ENCODE measurements around the gene STIP1. TPM values are rescaled to one million over a fixed set of nuclear protein-coding genes. Genes with fewer than 3 reads are reported as not detected.

Gene STIP1
- 93.5 and 111 TPM in 2 replicates for total RNA-seq

DNA sequence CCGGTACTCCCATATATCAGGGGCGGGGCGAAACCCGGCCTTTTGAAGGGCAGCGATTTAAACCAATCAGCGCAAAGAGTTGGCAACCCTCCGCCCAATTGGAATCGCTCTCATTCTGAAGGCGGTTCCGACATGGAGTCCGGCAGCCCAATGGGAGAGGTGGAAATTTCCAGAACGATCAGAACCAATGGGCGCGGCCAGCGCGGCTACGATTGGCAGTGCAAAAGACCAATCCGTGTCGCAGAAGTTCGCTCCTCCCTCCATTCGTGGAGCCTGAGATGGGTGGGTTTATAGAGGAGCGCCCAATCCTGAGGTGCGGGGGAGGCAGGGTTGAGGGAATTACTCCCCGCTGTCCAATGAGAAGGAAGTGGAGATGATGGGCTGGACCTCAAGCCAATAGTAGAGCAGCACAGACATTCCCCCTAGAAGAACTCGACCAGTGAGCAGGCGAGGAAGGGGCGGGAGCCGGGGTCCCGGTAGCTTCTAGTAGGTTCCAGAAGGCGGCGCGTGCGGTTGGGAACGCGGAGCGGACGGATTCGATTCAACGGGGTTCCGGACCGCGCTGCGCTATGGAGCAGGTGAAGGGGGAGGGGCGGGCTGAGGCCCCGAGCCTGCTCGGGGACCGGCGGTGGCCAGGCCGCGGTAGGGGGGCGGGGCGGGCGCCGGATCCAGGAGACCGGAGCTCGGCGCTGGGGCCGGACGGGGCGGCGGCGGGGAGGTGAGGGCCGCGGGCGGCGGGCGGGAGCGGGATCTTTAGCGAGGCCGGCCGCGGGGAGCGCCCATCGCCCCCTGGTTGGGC is at the start of gene STIP1:
TSS of gene STIP1 (plus strand) at position 479 of the 799 bp plus-strand sequence. CDS start at position 570, 91 bp downstream.
- peak; percentile 100 for DNase-seq (ENCODE audit: low read depth in 2 of 2)

DNA sequence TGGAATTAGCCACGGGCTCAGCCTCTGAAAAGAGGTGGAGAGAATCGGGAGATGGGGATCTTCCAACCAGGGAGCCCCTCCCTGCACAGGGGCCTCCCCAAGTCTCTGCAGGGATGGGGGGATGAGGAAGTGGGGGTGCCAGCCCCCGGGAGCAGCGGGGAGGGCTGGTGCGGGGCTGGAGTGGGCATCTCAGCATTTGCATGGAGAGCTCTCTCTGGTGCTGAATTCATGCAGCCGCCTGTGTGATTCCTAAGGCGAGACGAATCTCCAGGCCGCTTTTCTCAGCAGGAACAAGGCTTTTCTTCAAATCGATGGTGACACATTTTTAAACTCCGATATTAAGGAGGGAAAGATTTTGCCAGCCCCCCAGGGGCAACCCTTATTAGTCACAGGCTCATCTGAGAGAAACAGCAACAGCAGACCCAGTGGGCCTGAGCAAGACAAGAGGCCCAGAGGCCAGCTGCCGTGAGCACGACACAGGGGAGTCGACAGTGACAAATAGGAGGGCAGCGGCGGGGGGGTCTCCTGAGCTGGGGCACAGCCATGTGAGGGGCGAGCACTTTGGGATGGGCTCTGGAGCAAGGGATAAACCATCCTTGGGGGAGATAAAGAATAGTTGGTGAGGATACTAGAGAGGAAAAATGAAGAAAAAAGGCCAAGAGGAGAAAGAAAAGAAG is 49.1 kb upstream of the STIP1 start:
- no peak for DNase-seq (ENCODE audit: low read depth in 2 of 2)

DNA sequence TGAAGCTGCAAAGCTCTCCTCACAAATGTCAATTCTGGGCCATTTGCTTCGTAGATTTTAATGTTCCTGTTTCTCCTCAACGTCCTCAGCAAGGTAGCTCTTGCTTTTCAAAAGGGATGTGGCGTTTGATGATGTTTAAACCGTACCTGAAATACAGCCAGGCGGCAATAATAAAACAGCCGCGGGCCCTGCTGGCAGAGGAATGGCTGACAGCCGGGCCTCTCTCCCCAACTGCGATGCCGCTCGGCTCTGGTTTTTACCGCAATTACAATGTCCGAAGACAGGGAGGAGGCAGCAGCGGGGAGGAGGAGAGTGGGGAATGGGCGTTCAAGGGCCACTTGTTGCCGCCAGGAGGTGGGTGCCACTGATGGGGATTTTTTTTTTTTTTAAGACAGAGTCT is 47.6 kb upstream of the STIP1 start:
- no peak for DNase-seq (ENCODE audit: low read depth in 2 of 2)

DNA sequence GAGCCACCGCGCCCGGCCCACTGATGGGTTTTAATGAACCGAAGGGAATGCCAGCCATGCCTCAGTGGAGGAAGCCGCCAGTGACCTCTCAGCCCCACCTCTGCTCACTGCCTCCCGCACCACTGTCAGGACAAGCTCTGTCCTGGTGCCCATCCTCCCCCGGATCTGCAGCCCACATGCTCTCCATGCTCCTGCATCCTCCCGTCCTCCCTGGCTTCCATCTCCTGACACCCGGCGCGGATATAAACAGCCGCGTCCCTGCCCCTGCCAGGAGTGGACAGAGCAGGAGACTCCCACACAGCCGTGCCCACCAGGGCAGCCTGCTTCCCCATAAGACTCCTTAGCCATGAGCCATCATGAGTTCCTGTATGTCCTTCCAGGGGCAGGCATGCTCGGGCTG is 46.9 kb upstream of the STIP1 start:
- DNase-seq (ENCODE audit: low read depth in 2 of 2), result no peak

DNA sequence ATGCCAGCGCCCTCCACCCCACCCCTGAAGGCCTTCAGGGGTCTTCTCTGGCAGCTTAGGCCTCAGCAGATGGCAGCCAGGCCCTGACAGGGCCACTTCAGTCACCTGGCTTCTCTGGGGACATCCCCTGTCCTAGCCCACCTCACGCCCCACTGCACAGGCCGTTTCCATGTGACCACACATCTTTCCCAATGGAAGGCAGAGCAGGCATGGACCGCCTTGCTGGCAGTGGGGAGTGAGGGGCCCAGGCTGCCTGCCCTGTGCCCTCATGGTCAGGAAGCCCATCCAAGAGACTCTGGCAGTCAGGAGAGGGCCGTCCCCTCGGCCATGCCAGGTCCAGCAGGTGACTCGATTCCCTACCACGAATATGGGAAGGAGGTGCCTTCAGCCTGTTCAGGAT is 45.9 kb upstream of the STIP1 start:
- DNase-seq (ENCODE audit: low read depth in 2 of 2), result no peak

DNA sequence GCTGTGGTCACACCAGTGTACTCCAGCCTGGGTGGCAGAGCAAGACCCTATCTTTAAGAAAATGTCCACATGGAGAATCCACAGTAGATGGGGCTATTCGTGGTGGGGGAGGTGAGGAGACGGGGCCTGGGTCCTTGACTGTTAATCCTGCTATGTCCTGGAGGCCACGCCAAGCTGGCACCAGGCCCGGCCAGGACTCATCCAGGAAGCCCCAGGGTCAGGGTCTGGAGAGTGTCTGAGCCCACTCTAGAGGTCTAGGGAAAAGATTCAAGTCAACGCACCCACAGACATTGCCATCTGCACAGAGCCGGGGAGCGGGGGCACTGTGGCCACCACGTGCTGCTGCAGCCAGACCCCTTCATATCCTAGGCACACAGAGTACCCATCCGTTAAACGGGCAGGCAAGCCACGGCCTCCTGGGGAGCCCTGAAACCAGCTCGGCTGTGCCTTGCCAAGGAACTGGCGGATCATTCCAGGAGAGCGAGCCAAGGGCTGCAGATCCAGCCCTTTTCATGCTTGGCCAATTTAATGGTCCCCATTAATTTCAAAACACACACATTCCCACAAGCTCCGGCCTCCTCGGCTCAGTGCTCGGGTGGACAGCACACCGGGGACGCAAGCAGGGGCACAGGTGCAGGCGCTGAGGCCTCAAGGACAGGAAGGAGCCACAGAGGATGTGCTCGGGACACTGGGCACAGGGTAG is 44.7 kb upstream of the STIP1 start:
- DNase-seq (ENCODE audit: low read depth in 2 of 2), result no peak

DNA sequence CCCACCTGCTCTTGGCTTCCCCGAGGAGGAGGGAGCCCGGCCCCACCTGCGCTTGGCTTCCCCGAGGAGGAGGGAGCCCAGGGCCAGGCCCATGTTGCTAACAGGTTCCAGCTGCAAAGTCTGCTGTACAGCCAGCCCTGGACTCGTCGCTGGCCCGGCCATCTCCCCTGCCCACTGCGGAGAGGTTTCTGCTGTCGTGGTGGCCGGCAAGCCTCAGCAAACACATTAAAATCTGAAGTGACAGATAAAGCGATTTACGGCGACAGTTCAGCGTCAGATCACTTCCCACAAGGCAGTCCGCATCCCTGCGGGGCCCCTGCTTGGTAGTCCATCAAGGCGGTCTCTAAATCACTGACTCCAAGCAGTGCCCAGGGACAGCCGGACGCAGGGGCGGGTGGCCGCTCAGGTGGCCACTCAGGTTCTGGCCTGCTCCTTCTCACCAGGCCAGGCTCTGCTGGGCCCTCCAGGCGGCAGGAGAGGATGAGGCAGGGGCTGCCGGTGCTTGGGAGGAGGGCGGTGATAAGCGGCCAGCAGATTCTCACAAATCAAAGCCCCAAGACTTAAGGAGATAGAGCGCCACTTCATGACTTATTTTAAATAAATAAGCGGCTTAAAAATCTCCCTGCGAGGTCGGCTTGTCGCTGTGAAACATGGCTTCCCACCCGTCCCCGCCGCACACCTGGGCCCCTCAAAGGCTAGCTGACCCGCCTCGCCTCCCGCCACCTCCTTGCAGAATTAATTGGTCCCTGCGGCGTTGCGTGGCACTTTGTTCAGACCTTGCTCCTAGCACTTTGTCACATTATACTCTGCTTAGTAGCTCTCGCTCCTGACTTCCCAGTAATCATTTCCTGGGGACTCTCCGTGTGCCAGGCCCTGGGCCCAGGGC is 41.1 kb upstream of the STIP1 start:
- DNase-seq (ENCODE audit: low read depth in 2 of 2), result no peak

DNA sequence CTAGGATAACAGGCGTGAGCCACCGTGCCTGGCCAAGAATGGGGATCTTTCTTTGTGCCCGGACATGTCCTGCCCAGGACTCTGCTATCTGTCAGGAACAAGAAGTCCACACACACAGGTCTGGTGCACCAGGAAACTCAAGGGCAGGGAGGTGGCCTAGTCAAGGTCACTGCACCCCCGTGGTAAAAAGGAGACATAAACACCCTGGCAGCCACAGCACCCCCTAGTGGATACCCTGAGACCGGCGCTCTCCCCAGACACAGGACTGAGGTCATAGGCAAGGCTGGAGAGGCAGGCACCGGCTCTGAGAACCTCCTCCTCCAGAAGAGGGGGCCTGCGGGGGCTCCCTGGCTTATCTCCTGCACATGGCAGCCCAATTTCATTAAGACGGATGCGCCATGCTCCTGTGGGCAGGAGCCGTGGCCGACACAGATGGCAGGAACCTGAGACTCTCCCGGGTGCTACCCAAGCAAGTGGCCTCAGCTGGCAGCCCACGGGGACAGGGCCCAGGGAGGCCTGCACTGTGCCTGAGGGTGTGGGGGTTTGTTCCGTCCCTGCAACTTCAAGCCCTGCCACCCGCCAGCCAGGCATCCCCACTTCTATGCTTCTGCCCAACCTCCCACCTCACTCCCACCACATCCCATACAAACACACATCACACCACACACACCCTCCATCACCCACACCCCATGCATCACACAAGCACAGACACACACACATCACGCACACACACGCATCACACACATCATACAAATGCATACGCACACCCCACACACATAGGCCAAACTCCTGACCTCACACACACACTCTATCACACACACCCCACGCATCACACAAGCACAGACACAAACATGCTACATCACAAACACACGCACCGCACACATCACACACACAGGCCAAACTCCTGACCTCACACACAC is 39.7 kb upstream of the STIP1 start:
- peak; percentile 44 to 56 for DNase-seq (ENCODE audit: low read depth in 2 of 2)

DNA sequence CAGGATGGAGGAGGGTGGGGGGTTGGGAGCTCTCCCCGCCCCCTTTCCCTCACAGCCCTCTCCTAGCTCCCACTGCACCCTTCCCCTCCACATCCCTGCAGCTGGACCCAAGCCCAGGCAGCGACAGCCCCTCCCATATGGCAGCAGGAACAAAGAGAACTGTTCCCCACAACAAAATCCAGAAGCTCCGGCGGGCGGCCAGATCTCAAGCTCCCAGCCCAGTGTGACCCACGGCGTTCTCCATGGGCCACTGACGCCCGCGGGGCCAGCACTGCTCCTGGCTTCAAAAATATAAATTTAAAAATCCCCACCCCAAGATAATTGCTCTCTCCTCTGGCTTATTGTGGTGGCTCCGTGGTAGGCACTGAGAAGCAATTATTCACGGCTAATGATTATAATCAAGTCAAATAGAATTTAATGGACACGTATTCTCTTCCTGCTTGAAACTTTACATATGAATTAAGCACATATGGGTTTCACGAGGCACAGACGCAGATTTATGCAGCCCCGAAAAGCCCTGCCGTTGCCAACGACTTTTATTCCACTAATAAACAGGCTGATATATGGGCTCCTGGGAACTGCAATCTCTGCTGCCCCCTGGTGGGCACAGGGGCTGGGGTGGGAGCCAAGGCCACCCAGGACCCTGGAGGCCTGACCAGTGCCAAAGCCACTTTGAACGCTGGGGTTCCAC is 37.6 kb upstream of the STIP1 start:
- DNase-seq (ENCODE audit: low read depth in 2 of 2), result peak; percentile 71 to 84

DNA sequence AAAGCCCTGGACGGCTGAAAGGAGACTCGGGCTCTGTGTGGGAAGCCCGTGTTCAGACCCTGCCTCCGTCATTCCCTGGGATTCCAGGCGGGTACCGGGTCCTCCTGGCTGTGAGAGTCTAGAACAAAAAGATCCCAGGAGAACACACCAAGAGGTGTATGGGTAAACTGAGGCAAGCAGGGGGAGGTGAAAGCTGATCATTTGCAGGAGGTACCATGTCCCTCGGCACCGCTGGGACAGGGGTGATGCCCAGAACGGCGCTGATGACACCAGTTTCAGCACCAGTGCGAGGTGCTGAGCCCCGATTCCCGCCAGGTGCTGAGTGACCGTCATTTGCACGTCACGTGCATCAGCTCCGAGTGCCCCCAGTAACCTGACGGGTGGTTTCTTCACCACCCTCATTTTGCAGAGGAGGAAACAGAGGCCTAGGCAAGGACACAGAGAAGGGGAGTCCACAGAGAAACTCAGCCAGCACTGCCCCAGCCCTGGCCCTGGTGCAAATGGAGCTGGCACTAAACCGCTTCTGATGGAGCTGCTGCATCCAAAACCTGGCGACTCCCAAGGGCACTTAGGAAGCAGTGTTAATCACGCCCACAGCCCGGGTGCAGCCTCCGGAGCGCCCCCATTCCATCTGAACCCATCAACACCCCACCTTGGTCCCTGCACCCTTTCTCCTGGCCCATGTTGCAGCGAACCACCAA is 36.9 kb upstream of the STIP1 start:
- no peak for DNase-seq (ENCODE audit: low read depth in 2 of 2)

DNA sequence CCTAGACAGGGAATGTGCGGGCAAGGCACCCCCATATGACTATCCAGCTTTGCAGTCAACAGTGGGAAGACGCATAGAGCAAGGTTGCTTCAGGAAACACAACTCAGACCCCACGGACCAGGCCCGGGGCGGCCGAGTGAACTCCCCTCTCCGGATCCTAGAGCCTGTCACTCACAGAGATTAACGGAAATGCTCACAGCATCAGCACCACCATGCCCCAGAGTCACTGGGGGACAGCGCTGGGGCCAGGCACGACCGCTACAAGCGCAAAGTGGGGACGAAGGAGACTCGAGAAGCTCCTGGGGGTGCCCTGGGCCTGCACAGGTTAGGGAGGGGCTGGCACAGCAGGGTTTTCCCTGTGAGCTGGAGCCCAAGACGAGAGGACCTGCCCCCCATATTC is 35.9 kb upstream of the STIP1 start:
- no peak for DNase-seq (ENCODE audit: low read depth in 2 of 2)

DNA sequence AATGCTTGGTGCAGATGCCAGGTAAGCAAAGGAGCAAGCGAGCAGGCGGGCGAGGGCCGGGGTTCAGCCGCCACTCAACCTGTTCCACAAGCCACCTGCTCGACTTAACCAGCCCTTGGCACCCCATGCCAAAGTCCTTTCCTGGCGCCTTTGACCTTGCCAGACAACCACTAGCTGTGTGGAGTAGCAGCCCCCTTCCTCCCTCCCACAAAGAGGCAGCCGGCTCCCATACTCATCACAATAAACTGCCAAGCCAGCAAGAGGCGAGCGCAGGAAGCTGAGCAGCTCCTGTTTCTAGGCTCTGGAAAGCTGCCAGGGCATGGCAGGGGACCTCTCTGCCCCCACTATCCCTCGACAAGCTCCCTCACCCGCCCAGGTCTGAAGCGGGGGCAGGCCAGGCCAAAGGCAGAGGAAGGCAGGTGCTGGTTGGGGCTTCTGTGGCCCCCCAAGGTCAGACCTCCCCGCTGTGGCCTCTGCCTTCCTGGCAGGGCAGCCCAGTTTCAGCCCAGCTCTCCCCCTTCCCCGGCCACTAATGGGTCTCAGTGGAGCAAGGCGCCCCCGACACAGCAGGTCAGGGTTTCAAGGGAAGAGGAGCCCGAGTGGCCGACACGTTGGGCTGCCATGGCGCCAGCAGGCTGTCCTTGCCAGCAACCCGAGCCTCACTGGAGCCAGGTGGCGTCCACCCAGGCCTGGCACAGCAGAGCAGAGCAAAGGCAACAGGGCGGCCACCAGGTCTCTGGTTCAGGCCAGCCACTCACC is 35.3 kb upstream of the STIP1 start:
- DNase-seq (ENCODE audit: low read depth in 2 of 2), result peak in 1 of 2 donors; percentile 31

DNA sequence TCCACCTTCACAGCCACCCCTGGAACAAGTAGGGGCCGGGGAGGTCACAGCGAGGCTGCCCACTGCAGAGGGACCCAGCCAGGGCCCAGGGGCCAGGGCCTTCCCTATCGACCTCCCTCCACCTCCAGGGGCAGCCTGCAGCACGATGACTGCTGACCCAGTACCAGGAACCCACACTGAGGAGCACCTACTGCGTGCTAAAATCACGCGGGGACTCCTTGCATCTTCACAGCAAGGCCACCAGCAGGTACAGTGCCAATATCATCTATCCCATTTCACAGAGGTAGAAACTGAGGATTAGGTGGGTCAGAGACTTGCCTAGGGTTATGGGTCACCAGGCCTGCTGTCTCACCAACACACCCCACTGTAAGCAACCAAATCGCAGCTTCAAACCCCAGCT is 34.6 kb upstream of the STIP1 start:
- no peak for DNase-seq (ENCODE audit: low read depth in 2 of 2)

DNA sequence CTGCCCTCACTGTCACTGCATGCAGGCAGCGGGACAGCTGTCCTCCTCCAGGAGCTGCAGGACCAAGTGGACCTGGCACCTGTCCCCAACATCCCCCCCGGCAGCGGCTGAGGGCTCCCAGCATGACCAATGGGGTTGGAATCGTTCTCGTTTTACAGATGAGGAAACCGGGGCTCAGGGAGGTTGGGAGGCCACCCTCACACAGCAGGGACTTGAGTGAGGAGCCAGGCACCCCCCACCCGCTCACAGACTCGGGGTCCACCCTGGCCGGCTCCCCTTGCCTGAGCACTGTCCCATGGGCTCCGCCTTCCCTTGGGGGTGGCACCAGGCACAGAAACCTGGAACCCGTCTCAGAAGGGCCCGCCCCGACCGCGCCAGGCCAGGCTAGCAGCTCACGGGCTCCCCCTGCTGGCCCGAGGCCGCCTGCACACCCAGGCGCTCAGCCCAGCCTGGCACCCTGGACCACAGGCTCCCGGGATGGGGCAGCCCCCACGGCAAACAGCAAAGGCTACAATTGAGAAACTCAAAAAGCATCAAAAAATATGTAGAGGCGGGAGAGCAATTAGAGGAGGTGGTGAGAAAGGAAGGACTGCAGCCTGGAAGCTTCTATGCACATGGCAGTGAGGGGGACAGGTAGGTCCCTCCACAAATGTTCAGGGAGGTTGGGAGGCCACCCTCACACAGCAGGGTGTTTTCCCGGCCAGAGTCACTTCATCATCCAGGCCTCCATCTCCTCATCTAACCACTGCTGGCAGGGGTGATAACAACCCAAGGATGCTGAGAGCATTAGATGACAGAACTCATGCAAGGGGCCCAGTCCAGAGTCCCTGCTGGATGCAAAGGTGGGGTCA is 32.9 kb upstream of the STIP1 start:
- DNase-seq (ENCODE audit: low read depth in 2 of 2), result peak; percentile 37 to 52

DNA sequence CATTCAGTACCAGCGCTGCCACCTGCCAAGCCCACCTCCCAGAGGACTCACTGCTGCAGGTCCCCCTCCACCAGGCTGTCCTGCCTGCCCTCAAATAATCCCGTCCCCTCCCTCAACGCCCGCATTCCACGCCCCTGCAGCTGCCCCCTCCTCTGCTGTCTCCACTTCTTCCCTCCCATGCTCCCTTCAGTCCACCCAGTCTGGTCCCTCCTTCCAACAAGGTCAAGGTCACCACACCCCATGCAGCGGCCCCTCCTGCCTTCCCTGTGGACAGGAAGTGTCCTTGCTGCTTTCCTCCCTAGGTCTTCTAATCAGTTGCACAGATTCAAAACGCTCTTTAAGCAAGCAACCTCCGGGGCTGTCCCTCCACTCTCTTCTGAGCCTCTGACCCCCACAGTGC is 32.2 kb upstream of the STIP1 start:
- DNase-seq (ENCODE audit: low read depth in 2 of 2), result no peak

DNA sequence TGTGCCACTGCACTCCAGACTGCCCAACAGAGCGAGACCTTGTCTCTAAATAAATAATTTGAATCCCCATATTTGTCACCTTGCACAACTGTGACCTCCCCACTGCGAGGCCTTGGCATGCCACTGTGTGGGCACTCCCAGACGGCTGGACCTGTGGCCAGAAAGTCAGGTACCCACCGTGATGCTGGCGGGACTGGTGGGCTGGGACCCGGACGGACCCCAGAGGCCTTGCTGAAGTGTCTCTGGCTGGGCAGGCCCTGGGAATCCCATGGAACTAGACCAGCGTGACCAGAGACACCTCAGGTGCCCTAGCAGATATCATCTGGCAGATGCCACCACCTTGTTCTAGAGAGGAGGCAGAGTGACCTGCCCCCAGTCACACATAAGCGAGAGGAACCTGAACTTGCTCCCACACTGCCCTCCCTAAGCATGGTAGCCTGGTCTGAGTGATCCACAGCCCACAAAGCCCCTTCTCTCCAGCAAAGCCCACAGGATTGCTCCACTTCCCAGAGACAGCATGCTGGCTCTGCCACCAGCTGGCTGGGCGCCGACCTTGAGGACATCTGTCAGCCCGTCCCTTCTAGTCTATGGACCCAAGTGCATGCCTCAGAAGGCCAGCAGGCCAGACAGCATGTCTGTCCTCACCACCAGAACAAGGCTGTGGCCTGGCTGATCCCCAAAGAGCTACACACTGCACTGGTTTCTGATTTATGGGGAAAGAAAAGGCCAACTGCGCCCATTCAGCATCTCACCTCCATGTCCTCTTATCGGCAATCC is 29.5 kb upstream of the STIP1 start:
- DNase-seq (ENCODE audit: low read depth in 2 of 2), result no peak

All from lung microvascular endothelial cell (primary cell).